GM21737 (cell line): ENCODE measurements around the gene MNAT1.
A peak's percentile ranks its signal among the peaks of the same experiment; 100 is the strongest.
"Not testable (repeated sequence)": the region's sequence is repeated elsewhere in the genome, so short reads cannot be mapped to it uniquely, and the experiment has no call there.

Experiments
- ATAC-seq: cut with Tn5 transposase; IDR thresholded peaks from one replicate; pipeline ENCODE4 v1.9.1; 2021; ENCODE audit warnings: mild to moderate bottlenecking, moderate library complexity; ENCODE audit not compliant: unreplicated experiment

The MNAT1 gene

GRCh38 chr14:60867503-60868172, 133.1 kb downstream of the MNAT1 start:
- no peak for ATAC-seq

GRCh38 chr14:60878121-60878520, 143.6 kb downstream of the MNAT1 start:
- no peak for ATAC-seq

GRCh38 chr14:60878536-60878935, 144.0 kb downstream of the MNAT1 start:
- no peak for ATAC-seq

- ATAC-seq: no peak
Measured at GRCh38 chr14:60882219-60882618, 147.7 kb downstream of the MNAT1 start.

- ATAC-seq: no peak
Measured at GRCh38 chr14:60884134-60884533, 149.6 kb downstream of the MNAT1 start.

- not testable (repeated sequence) for ATAC-seq
Measured at GRCh38 chr14:60890636-60891035, 156.1 kb downstream of the MNAT1 start.

GRCh38 chr14:60893911-60894310, 159.3 kb downstream of the MNAT1 start:
- no peak for ATAC-seq

- no peak for ATAC-seq
Measured at GRCh38 chr14:60904381-60904780, 169.8 kb downstream of the MNAT1 start.

- no peak for ATAC-seq
Measured at GRCh38 chr14:60905923-60906322, 171.4 kb downstream of the MNAT1 start.

GRCh38 chr14:60915781-60916180, 181.2 kb downstream of the MNAT1 start:
- ATAC-seq: no peak

GRCh38 chr14:60922050-60922449, 187.5 kb downstream of the MNAT1 start:
- ATAC-seq: no peak

- no peak for ATAC-seq
Measured at GRCh38 chr14:60925286-60925685, 190.7 kb downstream of the MNAT1 start.

GRCh38 chr14:60926002-60926401, 191.4 kb downstream of the MNAT1 start:
- peak; percentile 87 for ATAC-seq

- ATAC-seq: no peak
Measured at GRCh38 chr14:60931218-60931617, 196.7 kb downstream of the MNAT1 start.

- no peak for ATAC-seq
Measured at GRCh38 chr14:60933920-60934655, 199.5 kb downstream of the MNAT1 start.

- no peak for ATAC-seq
Measured at GRCh38 chr14:60935319-60935718, 200.8 kb downstream of the MNAT1 start.

GRCh38 chr14:60943637-60944032, 209.1 kb downstream of the MNAT1 start:
- no peak for ATAC-seq

- ATAC-seq: no peak
Measured at GRCh38 chr14:60944204-60944603, 209.6 kb downstream of the MNAT1 start.

GRCh38 chr14:60945984-60946383, 211.4 kb downstream of the MNAT1 start:
- ATAC-seq: no peak

GRCh38 chr14:60946773-60947172, 212.2 kb downstream of the MNAT1 start:
- no peak for ATAC-seq

GRCh38 chr14:60951776-60952435, 217.3 kb downstream of the MNAT1 start:
- no peak for ATAC-seq

GRCh38 chr14:60956202-60956601, 221.6 kb downstream of the MNAT1 start:
- ATAC-seq: no peak
